ENCODE data around the gene ZNF462. TPM values are rescaled to one million over a fixed set of nuclear protein-coding genes. Genes with fewer than 3 reads are reported as not detected.

ZNF462 gene
- total RNA-seq, 4 donors from 2014 or later, result 9.3 to 13.3 (median 11.4) TPM

- in situ Hi-C loops (cut with MboI; ENCODE audit: low sequenced_read_pairs in 4 of 4) (no loop called here), intact Hi-C loops (cut with DNase I; ENCODE audit: low total_unique reads) (loop anchor here (10.0 kb wide), 1 partner anchor 245 kb away; no protein-coding TSS in a partner anchor)
- no peaks in the 10 kb centered on the region for H3K9me3 ChIP-seq
- ATAC-seq, result no peak
- no peak for DNase-seq
- TF ChIP-seq POLR2A (IDR thresholded peaks at IDR 0.05) (no peak), CTCF (IDR thresholded peaks at IDR 0.05 in 4 of 5, conservative IDR thresholded peaks at IDR 0.05 in 1 of 5) (no peak)
- H3K36me3 ChIP-seq, result peaks cover 0 to 73% of the 10 kb centered on the region in 2 donors
- H3K27ac ChIP-seq, result no peak overlapping the region
- H3K27me3 ChIP-seq, result no peaks in the 10 kb centered on the region
- peaks cover 0 to 4% of the 10 kb centered on the region in 2 donors for H3K4me1 ChIP-seq
- H3K4me3 ChIP-seq, result no peak overlapping the region
These were observed 66.7 kb downstream of the ZNF462 start for GRCh38 chr9:106929471-106930177.

- H3K27me3 ChIP-seq, result no peaks in the 10 kb centered on the region
- no peak overlapping the region for H3K4me3 ChIP-seq
- peaks cover 0 to 70% of the 10 kb centered on the region in 2 donors for H3K36me3 ChIP-seq
- intact Hi-C loops (cut with DNase I; ENCODE audit: low total_unique reads) (no loop called here), in situ Hi-C loops (cut with MboI; ENCODE audit: low sequenced_read_pairs in 4 of 4) (no loop called here)
- H3K9me3 ChIP-seq, result no peaks in the 10 kb centered on the region
- H3K27ac ChIP-seq, result no peak overlapping the region
- ATAC-seq (no peak), DNase-seq (no peak)
- H3K4me1 ChIP-seq, result peaks cover 0 to 4% of the 10 kb centered on the region in 2 donors
- no peak for TF ChIP-seq POLR2A (IDR thresholded peaks at IDR 0.05)
- TF ChIP-seq CTCF (IDR thresholded peaks at IDR 0.05 in 4 of 5, conservative IDR thresholded peaks at IDR 0.05 in 1 of 5), result no peak
These were observed 67.5 kb downstream of the ZNF462 start for GRCh38 chr9:106930477-106930876.

GRCh38 chr9:106931466-106931865, 68.5 kb downstream of the ZNF462 start:
- Histone ChIP-seq H3K36me3 (peaks cover 0 to 70% of the 10 kb centered on the region in 2 donors), H3K4me3 (no peak overlapping the region), H3K27ac (no peak overlapping the region), H3K9me3 (no peaks in the 10 kb centered on the region), H3K4me1 (peaks cover 0 to 4% of the 10 kb centered on the region in 2 donors), H3K27me3 (no peaks in the 10 kb centered on the region)
- TF ChIP-seq POLR2A (IDR thresholded peaks at IDR 0.05) (no peak), CTCF (IDR thresholded peaks at IDR 0.05 in 4 of 5, conservative IDR thresholded peaks at IDR 0.05 in 1 of 5) (no peak)
- intact Hi-C loops (cut with DNase I; ENCODE audit: low total_unique reads), result no loop called here
- in situ Hi-C loops (cut with MboI; ENCODE audit: low sequenced_read_pairs in 4 of 4), result no loop called here
- DNase-seq (no peak), ATAC-seq (no peak)

- no peak overlapping the region for H3K4me3 ChIP-seq
- no peak for TF ChIP-seq POLR2A (IDR thresholded peaks at IDR 0.05)
- TF ChIP-seq CTCF (IDR thresholded peaks at IDR 0.05 in 4 of 5, conservative IDR thresholded peaks at IDR 0.05 in 1 of 5), result no peak
- no peak for DNase-seq
- ATAC-seq, result no peak
- H3K36me3 ChIP-seq, result peaks cover 0 to 70% of the 10 kb centered on the region in 2 donors
- intact Hi-C loops (cut with DNase I; ENCODE audit: low total_unique reads), result no loop called here
- no peaks in the 10 kb centered on the region for H3K9me3 ChIP-seq
- no peak overlapping the region for H3K27ac ChIP-seq
- H3K4me1 ChIP-seq, result peaks cover 0 to 4% of the 10 kb centered on the region in 2 donors
- H3K27me3 ChIP-seq, result no peaks in the 10 kb centered on the region
- in situ Hi-C loops (cut with MboI; ENCODE audit: low sequenced_read_pairs in 4 of 4), result no loop called here
These were observed 69.2 kb downstream of the ZNF462 start for GRCh38 chr9:106932178-106932577.

Measured in gastrocnemius medialis (tissue), 4 donors.